Fibroblast of lung (primary cell): ENCODE data around the gene STEAP1.

Experiments used
- CTCF ChIP-seq, 2 donors: IDR thresholded peaks in 1 of 2; conservative IDR thresholded peaks in 1 of 2; 1 replicate in 1 of 2; 2 replicates in 1 of 2; pipeline ENCODE4 v1.5.1; 2011 to 2012; ENCODE audit warnings: low read length in 2 of 2, control low read depth in 1 of 2, inconsistent platforms in 1 of 2, low read depth in 1 of 2, mild to moderate bottlenecking in 1 of 2
- EZH2 ChIP-seq: IDR thresholded peaks from 2 replicates; pipeline ENCODE4 v1.5.1; 2012; ENCODE audit warnings: low read length, control low read depth, mild to moderate bottlenecking; ENCODE audit errors: missing control alignments

- TF ChIP-seq CTCF (conservative IDR thresholded peaks at IDR 0.05 in 1 of 2, IDR thresholded peaks at IDR 0.05 in 1 of 2; ENCODE audit: low read depth in 1 of 2, low read length in 2 of 2) (no peak), EZH2 (no peak)
Measured at GRCh38 chr7:90180649-90181048, 26.4 kb downstream of the STEAP1 start.
